ENCODE data around the gene PAX8. TPM values are rescaled to one million over a fixed set of nuclear protein-coding genes. Genes with fewer than 3 reads are reported as not detected.

Gene PAX8
- total RNA-seq, 1 donor from 2014 or later, result not detected

DNA sequence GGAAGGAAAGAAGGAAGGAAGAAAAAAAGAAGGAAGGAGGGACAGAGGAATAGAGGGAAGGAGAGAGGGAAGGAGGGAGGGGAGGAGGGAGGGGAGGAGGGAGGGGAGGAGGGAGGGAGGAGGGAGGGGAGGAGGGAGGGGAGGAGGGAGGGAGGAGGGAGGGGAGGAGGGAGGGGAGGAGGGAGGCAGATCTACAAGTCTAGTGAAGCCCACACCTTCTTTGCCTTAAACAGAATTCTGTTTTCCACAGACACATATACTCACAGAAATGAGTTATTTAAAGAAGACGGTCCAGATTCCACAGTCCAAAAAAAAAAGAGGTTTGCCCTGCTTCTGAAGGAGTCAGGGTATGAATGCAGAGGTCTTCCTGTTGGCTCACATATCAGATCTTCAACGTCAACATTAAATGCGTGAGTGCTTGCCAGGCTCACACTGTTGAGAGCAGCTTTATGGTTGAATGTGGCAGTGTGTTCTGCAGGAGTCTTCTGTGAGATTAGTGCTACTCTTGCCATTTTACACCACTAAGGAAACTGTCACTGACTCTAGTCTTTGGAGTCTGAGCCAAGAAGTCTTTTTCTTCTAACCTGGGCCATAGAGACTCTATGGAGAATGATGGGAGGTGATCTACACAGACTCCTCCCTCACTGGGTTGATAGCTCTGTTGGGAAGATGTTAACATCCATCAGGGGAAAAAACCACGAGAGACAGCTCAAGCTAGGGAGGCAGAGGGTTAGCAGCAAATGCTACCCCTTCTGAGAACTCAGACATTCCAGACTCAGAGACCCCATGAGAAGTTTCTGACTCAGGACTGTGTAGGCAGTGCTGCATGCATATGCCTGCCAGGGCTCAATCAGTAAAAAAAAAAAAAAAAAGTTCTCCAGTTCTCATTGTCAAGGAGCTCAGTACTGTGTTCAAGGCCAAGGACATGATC is 23.3 kb downstream of the PAX8 start:
- no peak overlapping the region for H3K27ac ChIP-seq (ENCODE audit: low read depth, low read length)
- peaks cover 0 to 2% (median 0%) of the 10 kb centered on the region in 3 donors for H3K9me3 ChIP-seq (ENCODE audit: control insufficient read depth in 3 of 3, low read length in 3 of 3)
- no peaks in the 10 kb centered on the region for H3K27me3 ChIP-seq (ENCODE audit: control insufficient read depth in 3 of 3, insufficient read depth in 3 of 3, low read length in 3 of 3)
- no peak overlapping the region for H3K9ac ChIP-seq (ENCODE audit: low read depth in 1 of 3, low read length in 3 of 3)
- no peak overlapping the region for H3K4me3 ChIP-seq (ENCODE audit: low read length in 3 of 3)
- peaks cover 12 to 18% (median 18%) of the 10 kb centered on the region in 3 donors for H3K4me1 ChIP-seq (ENCODE audit: control insufficient read depth in 3 of 3, insufficient read depth in 3 of 3, low read length in 3 of 3)
- H3K36me3 ChIP-seq (ENCODE audit: control insufficient read depth in 3 of 3, insufficient read depth in 3 of 3, low read length in 3 of 3), result no peaks in the 10 kb centered on the region

DNA sequence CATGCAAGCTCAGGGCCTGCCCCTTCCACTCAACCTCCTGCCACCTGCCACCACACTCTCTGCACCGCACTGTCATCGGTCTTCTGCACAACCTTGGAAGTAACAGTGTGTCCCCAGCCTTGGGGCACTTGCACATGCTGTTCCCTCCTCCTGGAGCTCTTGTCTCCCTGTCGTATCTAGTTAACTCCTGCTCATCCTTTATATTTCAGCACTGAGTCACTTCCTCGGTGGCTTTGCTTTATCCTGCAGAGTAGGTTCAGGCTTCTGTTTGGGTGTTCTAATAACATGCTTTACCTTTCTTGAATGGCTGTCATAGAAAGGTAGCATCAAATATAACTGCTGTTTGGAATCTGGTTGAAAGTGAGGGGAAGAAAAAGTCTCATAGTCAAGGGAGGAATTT is 25.3 kb downstream of the PAX8 start:
- Histone ChIP-seq H3K9me3 (ENCODE audit: control insufficient read depth in 3 of 3, low read length in 3 of 3) (peaks cover 0 to 2% (median 0%) of the 10 kb centered on the region in 3 donors), H3K27ac (ENCODE audit: low read depth, low read length) (no peak overlapping the region), H3K4me3 (ENCODE audit: low read length in 3 of 3) (no peak overlapping the region), H3K27me3 (ENCODE audit: control insufficient read depth in 3 of 3, insufficient read depth in 3 of 3, low read length in 3 of 3) (no peaks in the 10 kb centered on the region), H3K4me1 (ENCODE audit: control insufficient read depth in 3 of 3, insufficient read depth in 3 of 3, low read length in 3 of 3) (peaks cover 12 to 23% (median 20%) of the 10 kb centered on the region in 3 donors), H3K9ac (ENCODE audit: low read depth in 1 of 3, low read length in 3 of 3) (no peak overlapping the region), H3K36me3 (ENCODE audit: control insufficient read depth in 3 of 3, insufficient read depth in 3 of 3, low read length in 3 of 3) (no peaks in the 10 kb centered on the region)

DNA sequence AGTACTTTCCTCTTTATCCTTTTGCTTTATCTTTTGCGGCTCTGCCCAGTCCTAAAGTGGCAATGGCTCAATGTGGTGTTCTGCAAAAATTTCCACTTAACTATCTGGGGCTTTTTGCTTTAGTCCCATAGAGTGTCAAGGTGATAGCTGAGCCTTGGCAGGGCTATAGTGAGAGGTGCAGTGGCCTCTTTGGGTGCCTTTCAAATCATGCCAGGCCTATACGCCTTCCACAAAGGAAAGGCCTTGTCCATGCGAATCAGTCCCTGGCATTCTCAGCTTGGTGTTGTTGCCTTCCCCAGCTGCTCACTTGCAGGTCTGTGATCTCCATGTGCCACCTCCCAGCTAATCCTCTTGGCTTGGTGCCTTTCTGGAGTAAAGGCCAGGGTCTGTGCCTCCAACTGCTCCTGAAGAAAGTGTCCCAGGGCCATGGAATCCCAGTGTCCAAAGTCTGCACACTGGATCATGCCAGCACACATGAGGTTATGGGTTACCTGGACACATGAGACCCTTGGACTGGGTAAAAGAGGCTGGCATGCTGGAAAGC is 26.6 kb downstream of the PAX8 start:
- Histone ChIP-seq H3K4me1 (ENCODE audit: control insufficient read depth in 3 of 3, insufficient read depth in 3 of 3, low read length in 3 of 3) (peaks cover 0 to 11% (median 9%) of the 10 kb centered on the region in 3 donors), H3K4me3 (ENCODE audit: low read length in 3 of 3) (no peak overlapping the region), H3K9me3 (ENCODE audit: control insufficient read depth in 3 of 3, low read length in 3 of 3) (peaks cover 0 to 2% (median 0%) of the 10 kb centered on the region in 3 donors), H3K27ac (ENCODE audit: low read depth, low read length) (no peak overlapping the region), H3K27me3 (ENCODE audit: control insufficient read depth in 3 of 3, insufficient read depth in 3 of 3, low read length in 3 of 3) (no peaks in the 10 kb centered on the region), H3K36me3 (ENCODE audit: control insufficient read depth in 3 of 3, insufficient read depth in 3 of 3, low read length in 3 of 3) (no peaks in the 10 kb centered on the region), H3K9ac (ENCODE audit: low read depth in 1 of 3, low read length in 3 of 3) (no peak overlapping the region)

DNA sequence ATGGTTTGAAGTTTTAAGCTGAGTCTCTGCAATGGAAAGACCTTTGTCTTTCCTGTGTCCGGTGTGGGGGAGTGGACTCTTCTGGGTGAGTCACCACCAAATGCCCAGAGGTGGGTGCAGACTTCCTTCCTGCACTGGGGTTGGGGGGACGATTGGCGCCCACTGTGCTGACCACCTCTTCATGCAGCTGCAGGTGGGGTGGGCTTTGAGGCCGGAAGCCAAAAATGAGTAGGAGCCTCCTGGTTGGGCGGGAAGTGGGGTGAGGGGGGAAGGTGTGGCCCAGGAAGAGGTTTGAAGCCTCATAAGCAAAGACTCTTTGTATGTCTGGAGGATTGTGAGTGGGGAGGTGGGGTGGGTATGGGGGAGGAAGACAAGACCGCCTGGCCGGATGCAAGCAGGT is 27.6 kb downstream of the PAX8 start:
- no peak overlapping the region for H3K4me3 ChIP-seq (ENCODE audit: low read length in 3 of 3)
- H3K4me1 ChIP-seq (ENCODE audit: control insufficient read depth in 3 of 3, insufficient read depth in 3 of 3, low read length in 3 of 3), result peaks cover 0 to 9% (median 8%) of the 10 kb centered on the region in 3 donors
- no peaks in the 10 kb centered on the region for H3K27me3 ChIP-seq (ENCODE audit: control insufficient read depth in 3 of 3, insufficient read depth in 3 of 3, low read length in 3 of 3)
- H3K36me3 ChIP-seq (ENCODE audit: control insufficient read depth in 3 of 3, insufficient read depth in 3 of 3, low read length in 3 of 3), result no peaks in the 10 kb centered on the region
- H3K9ac ChIP-seq (ENCODE audit: low read depth in 1 of 3, low read length in 3 of 3), result no peak overlapping the region
- peaks cover 0 to 2% (median 0%) of the 10 kb centered on the region in 3 donors for H3K9me3 ChIP-seq (ENCODE audit: control insufficient read depth in 3 of 3, low read length in 3 of 3)
- no peak overlapping the region for H3K27ac ChIP-seq (ENCODE audit: low read depth, low read length)

DNA sequence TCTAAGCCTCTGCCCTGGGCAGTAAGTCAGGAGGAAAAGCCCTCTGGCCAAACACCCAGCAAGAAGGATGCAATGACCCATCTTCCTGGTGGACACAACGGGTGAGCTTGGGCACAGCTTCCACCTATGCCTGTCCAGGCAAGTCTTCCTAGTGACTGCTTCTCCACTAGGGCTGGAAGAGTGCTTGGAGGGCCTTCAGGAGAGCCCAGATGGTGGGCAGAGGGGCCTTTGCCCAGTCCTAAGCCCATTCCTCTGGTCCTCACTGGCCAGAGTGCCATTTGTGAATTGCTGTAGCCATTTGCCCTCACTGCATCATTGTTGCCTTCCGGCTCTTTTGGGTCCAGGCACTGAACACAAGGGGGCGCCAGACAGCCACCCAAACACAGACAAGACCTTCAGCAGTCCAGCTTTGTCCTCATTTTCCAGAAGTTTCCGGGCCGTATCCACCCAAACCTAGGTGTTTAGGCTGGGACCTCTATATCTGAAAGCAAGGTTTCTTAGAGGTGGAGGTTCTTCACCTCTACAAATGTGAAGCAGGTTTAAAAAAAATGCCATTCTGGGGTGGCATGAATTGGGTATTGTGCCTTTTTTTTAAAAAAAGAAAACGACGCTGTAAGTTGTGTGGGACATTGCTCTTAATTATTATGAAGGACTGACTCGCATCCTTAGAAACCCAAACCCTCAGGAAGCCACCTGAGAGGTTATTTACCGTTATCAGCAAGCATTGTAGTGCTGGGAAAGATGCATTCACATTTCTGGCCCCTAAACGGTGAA is 29.5 kb downstream of the PAX8 start:
- no peaks in the 10 kb centered on the region for H3K36me3 ChIP-seq (ENCODE audit: control insufficient read depth in 3 of 3, insufficient read depth in 3 of 3, low read length in 3 of 3)
- peaks cover 0 to 9% (median 8%) of the 10 kb centered on the region in 3 donors for H3K4me1 ChIP-seq (ENCODE audit: control insufficient read depth in 3 of 3, insufficient read depth in 3 of 3, low read length in 3 of 3)
- H3K9me3 ChIP-seq (ENCODE audit: control insufficient read depth in 3 of 3, low read length in 3 of 3), result peaks cover 0 to 2% (median 0%) of the 10 kb centered on the region in 3 donors
- no peak overlapping the region for H3K4me3 ChIP-seq (ENCODE audit: low read length in 3 of 3)
- H3K27me3 ChIP-seq (ENCODE audit: control insufficient read depth in 3 of 3, insufficient read depth in 3 of 3, low read length in 3 of 3), result no peaks in the 10 kb centered on the region
- H3K27ac ChIP-seq (ENCODE audit: low read depth, low read length), result no peak overlapping the region
- H3K9ac ChIP-seq (ENCODE audit: low read depth in 1 of 3, low read length in 3 of 3), result peak overlapping the region in 1 of 3 donors; percentile 16

DNA sequence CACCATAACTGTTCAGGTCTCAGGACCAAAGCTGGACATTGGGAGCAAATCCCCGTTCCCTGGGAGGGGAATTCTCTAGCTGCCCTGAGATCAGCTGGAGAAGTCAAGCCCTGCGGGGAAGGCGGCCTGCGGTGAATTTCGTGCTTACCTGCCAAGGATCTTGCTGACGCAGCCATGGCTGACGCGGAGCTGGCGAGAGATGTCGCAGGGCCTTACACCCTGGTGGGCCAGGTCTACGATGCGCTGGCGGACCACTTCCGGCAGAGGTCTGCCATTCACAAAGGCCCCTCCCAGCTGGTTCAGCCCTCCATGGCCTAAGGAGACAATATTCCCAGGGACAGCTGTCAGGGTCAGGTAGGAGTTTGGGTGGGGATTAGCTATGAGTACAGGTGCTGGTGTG is 32.1 kb downstream of the PAX8 start:
- peaks cover 1 to 7% (median 5%) of the 10 kb centered on the region in 3 donors for H3K4me1 ChIP-seq (ENCODE audit: control insufficient read depth in 3 of 3, insufficient read depth in 3 of 3, low read length in 3 of 3)
- H3K4me3 ChIP-seq (ENCODE audit: low read length in 3 of 3), result no peak overlapping the region
- no peaks in the 10 kb centered on the region for H3K27me3 ChIP-seq (ENCODE audit: control insufficient read depth in 3 of 3, insufficient read depth in 3 of 3, low read length in 3 of 3)
- H3K9ac ChIP-seq (ENCODE audit: low read depth in 1 of 3, low read length in 3 of 3), result no peak overlapping the region
- H3K9me3 ChIP-seq (ENCODE audit: control insufficient read depth in 3 of 3, low read length in 3 of 3), result no peaks in the 10 kb centered on the region
- no peaks in the 10 kb centered on the region for H3K36me3 ChIP-seq (ENCODE audit: control insufficient read depth in 3 of 3, insufficient read depth in 3 of 3, low read length in 3 of 3)
- H3K27ac ChIP-seq (ENCODE audit: low read depth, low read length), result no peak overlapping the region

DNA sequence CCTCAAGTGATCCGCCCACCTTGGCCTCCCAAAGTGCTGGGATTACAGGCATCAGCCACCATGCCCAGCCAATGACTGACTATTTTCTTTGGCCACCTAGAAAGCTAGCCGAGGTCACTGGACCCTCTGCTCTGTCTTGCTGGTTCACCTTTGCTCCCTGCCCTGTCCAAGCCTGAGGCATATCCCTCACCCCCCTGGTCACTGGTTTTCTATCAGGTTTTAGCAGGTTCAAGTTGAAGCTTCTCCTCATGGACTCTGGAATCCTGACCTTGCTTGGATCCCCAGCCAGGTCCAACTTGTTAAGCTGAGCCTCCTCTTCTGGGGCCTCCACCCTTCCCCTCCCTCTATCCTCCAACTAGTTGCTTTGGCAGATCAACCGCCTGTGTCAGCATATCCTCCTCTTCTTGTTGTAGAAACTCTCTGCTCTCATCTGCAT is 33.4 kb downstream of the PAX8 start:
- Histone ChIP-seq H3K4me1 (ENCODE audit: control insufficient read depth in 3 of 3, insufficient read depth in 3 of 3, low read length in 3 of 3) (peaks cover 14 to 20% (median 18%) of the 10 kb centered on the region in 3 donors), H3K4me3 (ENCODE audit: low read length in 3 of 3) (no peak overlapping the region), H3K9me3 (ENCODE audit: control insufficient read depth in 3 of 3, low read length in 3 of 3) (no peaks in the 10 kb centered on the region), H3K9ac (ENCODE audit: low read depth in 1 of 3, low read length in 3 of 3) (no peak overlapping the region), H3K27ac (ENCODE audit: low read depth, low read length) (no peak overlapping the region), H3K27me3 (ENCODE audit: control insufficient read depth in 3 of 3, insufficient read depth in 3 of 3, low read length in 3 of 3) (no peaks in the 10 kb centered on the region), H3K36me3 (ENCODE audit: control insufficient read depth in 3 of 3, insufficient read depth in 3 of 3, low read length in 3 of 3) (no peaks in the 10 kb centered on the region)

DNA sequence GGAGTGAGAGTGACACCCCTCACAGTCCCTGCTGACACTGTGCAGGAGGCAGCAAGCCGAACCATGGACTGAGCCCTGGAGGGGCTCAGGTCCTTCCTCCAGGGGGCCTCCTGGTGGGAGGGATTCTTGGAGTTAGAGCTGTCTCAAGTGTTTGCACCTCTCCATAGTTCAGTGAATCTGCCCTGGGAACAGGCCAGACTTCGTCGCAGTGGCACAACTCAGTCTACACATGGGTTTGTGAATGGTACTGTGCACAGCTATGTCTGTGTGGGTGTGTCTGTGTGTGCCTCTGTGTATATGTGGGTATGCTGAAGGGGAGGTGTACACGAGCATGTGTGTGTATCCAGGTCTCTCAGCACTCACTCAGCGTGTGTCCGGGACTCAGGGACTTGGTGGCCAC is 36.4 kb downstream of the PAX8 start:
- Histone ChIP-seq H3K27ac (ENCODE audit: low read depth, low read length) (no peak overlapping the region), H3K4me1 (ENCODE audit: control insufficient read depth in 3 of 3, insufficient read depth in 3 of 3, low read length in 3 of 3) (peaks cover 22 to 28% (median 24%) of the 10 kb centered on the region in 3 donors), H3K9me3 (ENCODE audit: control insufficient read depth in 3 of 3, low read length in 3 of 3) (no peaks in the 10 kb centered on the region)

DNA sequence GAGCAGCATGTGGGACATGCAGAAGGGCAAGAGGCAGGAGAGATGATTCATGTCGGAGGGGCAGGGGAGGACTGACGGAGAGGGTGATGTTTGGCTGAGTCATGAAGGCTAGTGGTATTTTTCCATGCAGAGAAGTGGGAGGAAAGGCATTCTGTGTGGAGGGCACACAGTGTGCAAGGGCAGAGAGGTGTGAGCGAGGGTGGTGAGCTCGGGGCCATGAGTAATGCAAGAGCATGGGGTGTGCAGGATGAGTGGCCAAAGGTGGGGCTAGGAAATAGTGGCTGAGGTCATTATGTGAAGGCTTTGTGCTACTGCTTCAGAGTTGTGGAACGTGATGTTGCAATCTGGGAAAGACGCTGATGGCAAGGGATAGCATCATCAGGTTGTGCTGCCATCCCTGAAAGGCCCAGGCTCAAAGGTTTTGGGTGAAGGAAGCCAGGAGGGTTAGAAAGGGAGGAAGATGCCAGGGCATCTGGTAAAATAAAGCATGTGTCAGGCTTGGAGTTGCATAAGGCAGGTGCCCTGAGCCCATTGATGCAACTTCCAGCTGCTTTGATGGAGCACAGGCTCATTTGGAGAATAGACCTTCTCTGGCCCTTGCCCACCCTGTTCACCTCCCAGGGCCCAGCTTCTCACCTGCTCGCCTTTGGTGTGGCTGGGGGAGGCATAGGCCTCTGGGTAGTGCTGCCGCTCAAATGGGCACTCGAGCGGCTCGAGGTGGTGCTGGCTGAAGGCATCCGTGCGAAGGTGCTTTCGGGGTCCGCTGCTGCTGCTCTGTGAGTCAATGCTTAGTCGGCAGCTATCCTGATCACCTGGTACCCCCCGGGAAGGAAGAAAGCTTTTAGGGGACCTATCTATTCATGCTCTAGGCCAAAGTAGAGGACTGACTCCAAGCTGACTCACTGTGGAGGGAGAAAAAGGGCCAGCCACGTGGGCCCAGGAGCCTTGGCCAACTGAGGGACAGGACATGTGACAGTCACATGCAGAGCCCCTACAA is 37.5 kb downstream of the PAX8 start:
- Histone ChIP-seq H3K36me3 (ENCODE audit: control insufficient read depth in 3 of 3, insufficient read depth in 3 of 3, low read length in 3 of 3) (peaks cover 0 to 3% (median 0%) of the 10 kb centered on the region in 3 donors), H3K27ac (ENCODE audit: low read depth, low read length) (peak overlapping the region; percentile 34), H3K9ac (ENCODE audit: low read depth in 1 of 3, low read length in 3 of 3) (peak overlapping the region in 1 of 3 donors; percentile 51), H3K9me3 (ENCODE audit: control insufficient read depth in 3 of 3, low read length in 3 of 3) (no peaks in the 10 kb centered on the region), H3K27me3 (ENCODE audit: control insufficient read depth in 3 of 3, insufficient read depth in 3 of 3, low read length in 3 of 3) (no peaks in the 10 kb centered on the region), H3K4me3 (ENCODE audit: low read length in 3 of 3) (peak overlapping the region in 2 of 3 donors; percentile 0 to 38), H3K4me1 (ENCODE audit: control insufficient read depth in 3 of 3, insufficient read depth in 3 of 3, low read length in 3 of 3) (peaks cover 22 to 34% (median 29%) of the 10 kb centered on the region in 3 donors)

More for the DNA sequence above, 36.4 kb downstream of the PAX8 start:
- Histone ChIP-seq H3K36me3 (ENCODE audit: control insufficient read depth in 3 of 3, insufficient read depth in 3 of 3, low read length in 3 of 3) (peaks cover 0 to 3% (median 0%) of the 10 kb centered on the region in 3 donors), H3K27me3 (ENCODE audit: control insufficient read depth in 3 of 3, insufficient read depth in 3 of 3, low read length in 3 of 3) (no peaks in the 10 kb centered on the region), H3K4me3 (ENCODE audit: low read length in 3 of 3) (no peak overlapping the region), H3K9ac (ENCODE audit: low read depth in 1 of 3, low read length in 3 of 3) (no peak overlapping the region)
